Stimulated activated CD4-positive, alpha-beta T cell treated with anti-CD3 and anti-CD28 coated beads, Interleukin-15, amount 100 ng/mL, for 1 hour (primary cell): Measurements from ENCODE around the gene DNAH3.
"Not testable (repeated sequence)": the region's sequence is repeated elsewhere in the genome, so short reads cannot be mapped to it uniquely, and the experiment has no call there.

Experiments used
- DNase-seq, 2 donors: peaks; one replicate each; pipeline ENCODE4 v3.0.0-alpha.2; 2020; ENCODE audit warnings: low read depth in 1 of 2, low spot score in 1 of 2

The DNAH3 gene, protein sequence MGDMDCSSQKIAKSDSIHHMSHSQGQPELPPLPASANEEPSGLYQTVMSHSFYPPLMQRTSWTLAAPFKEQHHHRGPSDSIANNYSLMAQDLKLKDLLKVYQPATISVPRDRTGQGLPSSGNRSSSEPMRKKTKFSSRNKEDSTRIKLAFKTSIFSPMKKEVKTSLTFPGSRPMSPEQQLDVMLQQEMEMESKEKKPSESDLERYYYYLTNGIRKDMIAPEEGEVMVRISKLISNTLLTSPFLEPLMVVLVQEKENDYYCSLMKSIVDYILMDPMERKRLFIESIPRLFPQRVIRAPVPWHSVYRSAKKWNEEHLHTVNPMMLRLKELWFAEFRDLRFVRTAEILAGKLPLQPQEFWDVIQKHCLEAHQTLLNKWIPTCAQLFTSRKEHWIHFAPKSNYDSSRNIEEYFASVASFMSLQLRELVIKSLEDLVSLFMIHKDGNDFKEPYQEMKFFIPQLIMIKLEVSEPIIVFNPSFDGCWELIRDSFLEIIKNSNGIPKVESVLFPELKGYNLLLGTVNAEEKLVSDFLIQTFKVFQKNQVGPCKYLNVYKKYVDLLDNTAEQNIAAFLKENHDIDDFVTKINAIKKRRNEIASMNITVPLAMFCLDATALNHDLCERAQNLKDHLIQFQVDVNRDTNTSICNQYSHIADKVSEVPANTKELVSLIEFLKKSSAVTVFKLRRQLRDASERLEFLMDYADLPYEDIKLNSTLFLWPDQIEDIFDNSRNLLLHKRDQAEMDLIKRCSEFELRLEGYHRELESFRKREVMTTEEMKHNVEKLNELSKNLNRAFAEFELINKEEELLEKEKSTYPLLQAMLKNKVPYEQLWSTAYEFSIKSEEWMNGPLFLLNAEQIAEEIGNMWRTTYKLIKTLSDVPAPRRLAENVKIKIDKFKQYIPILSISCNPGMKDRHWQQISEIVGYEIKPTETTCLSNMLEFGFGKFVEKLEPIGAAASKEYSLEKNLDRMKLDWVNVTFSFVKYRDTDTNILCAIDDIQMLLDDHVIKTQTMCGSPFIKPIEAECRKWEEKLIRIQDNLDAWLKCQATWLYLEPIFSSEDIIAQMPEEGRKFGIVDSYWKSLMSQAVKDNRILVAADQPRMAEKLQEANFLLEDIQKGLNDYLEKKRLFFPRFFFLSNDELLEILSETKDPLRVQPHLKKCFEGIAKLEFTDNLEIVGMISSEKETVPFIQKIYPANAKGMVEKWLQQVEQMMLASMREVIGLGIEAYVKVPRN (N-terminal part only)

GRCh38 chr16:21150375-21151001, at the start of gene DNAH3:
DNAH3 (minus strand) TSS chr16:21150846; CDS start chr16:21150319, 527 bp downstream.
- no peak for DNase-seq

- DNase-seq = no peak
Measured at GRCh38 chr16:21199607-21200218, 49.1 kb upstream of the DNAH3 start.

DNA sequence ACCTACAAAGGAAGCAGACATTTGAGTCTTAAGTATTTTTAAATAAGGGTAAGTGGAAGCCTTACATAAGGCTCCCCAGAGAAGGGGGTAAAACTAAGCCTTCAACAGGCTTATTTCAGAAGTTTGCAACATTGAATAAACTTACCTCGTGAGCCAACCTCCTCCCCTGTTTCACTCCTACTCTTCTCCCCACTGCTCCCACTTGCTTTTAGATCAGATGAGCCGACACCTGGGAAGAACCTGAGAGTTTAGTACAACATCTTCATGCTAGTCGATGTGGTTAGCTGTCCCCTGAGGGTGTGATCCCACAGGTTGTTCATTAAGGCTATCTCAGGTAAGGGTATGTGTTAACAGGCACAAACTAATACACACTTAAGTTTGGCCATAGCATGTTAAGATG, 47.0 kb upstream of the DNAH3 start:
- DNase-seq = no peak

DNA sequence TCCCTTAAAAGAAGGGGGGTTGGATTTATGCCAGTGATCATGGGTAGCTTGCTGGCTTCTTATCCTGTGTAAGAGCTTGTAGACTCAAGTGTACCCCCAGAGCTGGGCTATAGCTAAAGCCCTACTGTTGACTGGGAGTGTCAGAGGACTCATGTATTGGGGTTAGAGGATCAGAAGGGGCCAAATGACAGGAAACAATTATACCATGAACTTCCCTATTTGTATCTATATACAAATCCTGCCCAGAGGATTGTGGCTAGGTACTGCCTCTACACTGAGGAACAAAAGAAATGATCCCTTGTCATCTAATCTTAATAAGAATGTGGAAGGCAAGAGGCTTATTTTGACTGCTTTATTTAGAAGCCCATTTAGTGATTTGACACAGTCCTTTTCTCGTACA, 46.5 kb upstream of the DNAH3 start:
- no peak for DNase-seq

- not testable (repeated sequence) for DNase-seq
Measured at GRCh38 chr16:21195330-21195729, 44.7 kb upstream of the DNAH3 start.

DNA sequence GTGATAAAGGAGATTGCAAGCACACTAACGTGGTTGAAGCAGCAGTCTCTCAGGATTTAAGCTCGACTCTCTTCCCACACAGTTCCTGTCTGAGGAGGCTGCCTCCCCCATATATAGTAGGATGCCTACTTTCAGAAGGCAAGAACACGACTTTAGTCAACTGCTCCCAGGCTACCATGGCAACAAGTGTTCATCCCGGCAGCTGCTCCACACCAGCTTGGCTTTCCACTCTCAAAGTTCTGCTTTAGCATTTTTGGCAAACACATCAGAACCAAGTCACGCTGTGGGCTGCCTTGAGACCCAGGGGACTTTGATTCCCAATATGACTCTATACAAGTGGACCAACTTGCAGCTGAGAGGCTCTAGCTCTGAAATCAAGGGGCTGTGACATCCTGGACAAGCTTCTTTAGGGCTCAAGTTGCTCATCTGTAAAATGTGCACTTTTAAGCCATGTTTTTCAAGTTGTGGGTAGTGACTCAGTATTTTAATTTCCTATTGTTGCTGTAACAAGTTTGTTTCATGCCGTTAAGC, 44.2 kb upstream of the DNAH3 start:
- no peak for DNase-seq

- no peak for DNase-seq
Measured at GRCh38 chr16:21192991-21193390, 42.3 kb upstream of the DNAH3 start.

DNA sequence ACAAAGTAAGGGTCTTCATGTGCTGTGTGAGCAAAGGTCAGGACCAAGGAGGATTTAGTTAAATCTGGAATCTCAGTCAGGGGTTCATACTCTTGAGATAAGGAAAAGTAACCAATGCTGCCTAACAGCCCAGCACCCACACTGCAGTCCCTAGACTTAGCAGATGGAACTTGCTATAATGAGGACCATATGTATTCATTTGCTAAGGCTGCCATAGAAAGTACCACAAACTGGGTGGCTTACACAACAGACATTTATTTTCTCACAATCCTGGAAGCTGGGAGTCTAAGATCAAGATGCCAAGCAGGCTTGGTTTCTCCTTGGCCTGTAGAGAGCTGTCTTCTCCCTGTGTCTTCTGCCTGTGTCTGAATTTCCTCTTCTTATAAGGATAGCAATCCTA, 40.0 kb upstream of the DNAH3 start:
- DNase-seq = no peak

DNA sequence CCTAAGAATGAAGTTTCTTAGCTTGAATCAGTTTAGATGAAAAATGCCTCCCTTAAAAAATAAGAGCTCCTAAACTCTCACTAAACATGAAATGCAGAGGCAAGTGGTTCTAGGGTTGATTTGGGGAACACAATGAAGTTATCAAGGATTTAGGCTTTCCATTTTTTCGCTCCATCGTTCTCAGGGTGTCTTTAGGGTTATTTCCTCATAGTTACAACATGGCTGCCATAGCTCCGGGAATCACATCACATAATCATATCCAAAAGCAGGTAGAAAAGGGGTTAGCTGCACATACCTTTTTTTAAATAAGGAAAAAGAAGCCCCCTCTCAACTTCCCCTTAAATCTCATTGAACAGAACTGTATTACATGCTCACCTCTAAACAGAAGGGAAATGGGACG, 39.4 kb upstream of the DNAH3 start:
- DNase-seq = no peak

GRCh38 chr16:21189311-21189710, 38.7 kb upstream of the DNAH3 start:
- DNase-seq = no peak

- DNase-seq = no peak
Measured at GRCh38 chr16:21186326-21186691, 35.7 kb upstream of the DNAH3 start.

DNA sequence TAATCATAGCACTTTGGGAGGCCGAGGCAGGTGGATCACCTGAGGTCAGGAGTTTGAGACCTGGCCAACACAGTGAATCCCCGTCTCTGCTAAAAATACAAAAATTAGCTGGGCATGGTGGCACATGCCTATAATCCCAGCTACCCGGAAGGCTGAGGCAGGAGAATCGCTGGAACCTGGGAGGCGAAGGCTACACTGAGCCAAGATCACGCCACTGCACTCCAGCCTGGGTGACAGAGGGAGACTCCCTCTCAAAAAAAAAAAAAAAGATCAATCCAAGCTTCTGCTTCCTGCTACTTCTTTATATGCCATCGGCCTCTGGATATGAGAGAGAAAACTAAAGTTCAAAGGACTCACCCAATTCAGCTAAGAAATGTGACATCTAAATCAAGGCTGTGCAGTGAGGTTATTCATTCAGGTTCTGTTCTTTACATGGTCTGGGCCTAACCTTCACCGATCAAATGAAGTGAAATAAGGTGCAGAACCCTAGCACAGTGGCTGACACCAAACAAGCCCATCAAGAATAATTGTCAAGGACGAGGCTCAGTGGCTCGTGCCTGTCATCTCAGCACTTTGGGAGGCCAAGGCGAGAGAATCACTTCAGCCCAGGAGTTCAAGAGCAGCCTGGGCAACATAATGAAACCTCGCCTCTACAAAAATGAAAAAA, 35.1 kb upstream of the DNAH3 start:
- no peak for DNase-seq

DNA sequence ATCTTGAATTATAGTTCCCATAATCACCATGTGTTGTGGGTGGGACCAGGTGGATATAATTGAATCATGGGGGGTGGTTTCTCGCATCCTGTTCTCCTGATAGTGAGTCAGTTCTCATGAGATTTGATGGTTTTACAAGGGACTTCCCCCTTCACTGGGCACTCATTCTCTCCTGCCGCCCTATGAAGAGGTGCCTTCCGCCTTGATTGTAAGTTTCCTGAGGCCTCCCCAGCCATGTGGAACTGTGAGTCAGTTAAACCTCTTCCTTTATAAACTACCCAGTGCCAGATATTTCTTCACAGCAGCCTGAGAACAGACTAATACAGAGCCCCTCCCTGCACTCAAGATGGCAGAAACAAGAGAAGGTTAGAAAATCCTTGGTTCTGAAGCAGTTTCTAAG, 34.2 kb upstream of the DNAH3 start:
- no peak for DNase-seq

GRCh38 chr16:21183995-21184394, 33.3 kb upstream of the DNAH3 start:
- no peak for DNase-seq

GRCh38 chr16:21179983-21180365, 29.3 kb upstream of the DNAH3 start:
- no peak for DNase-seq

- no peak for DNase-seq
Measured at GRCh38 chr16:21179126-21179982, 28.7 kb upstream of the DNAH3 start.

GRCh38 chr16:21175397-21175796, 24.8 kb upstream of the DNAH3 start:
- no peak for DNase-seq

- DNase-seq = no peak
Measured at GRCh38 chr16:21172650-21173049, 22.0 kb upstream of the DNAH3 start.

GRCh38 chr16:21170116-21170515, 19.5 kb upstream of the DNAH3 start:
- DNase-seq = not testable (repeated sequence)
